OCI-LY1 (cell line): ENCODE data around the gene ZNF598.

Experiments used
- H2AFZ ChIP-seq: fragments of 200-600 bp; sonication (generic), shearing (Covaris generic); 2 replicates; pipeline ENCODE4 v1.6.0; 2014; ENCODE audit warnings: antibody characterized with exemption, mild to moderate bottlenecking, low read length
- H3F3A ChIP-seq: fragments of 200-600 bp; sonication (generic), shearing (Covaris generic); 2 replicates; pipeline ENCODE4 v1.6.0; 2014; ENCODE audit warnings: mild to moderate bottlenecking, antibody characterized with exemption, low read length, moderate library complexity; ENCODE audit not compliant: insufficient read depth
- H3K27ac ChIP-seq: fragments of 200-600 bp; sonication (generic); 2 replicates; pipeline ENCODE4 v1.5.1; 2014; ENCODE audit warnings: low read length, mixed run types, mild to moderate bottlenecking, low read depth; ENCODE audit not compliant: poor library complexity, severe bottlenecking
- H3K27me3 ChIP-seq: fragments of 200-600 bp; sonication (generic); 2 replicates; pipeline ENCODE4 v1.6.0; 2014; ENCODE audit warnings: antibody characterized with exemption, mild to moderate bottlenecking, low read length, moderate library complexity; ENCODE audit not compliant: insufficient read depth
- H3K36me3 ChIP-seq: fragments of 200-600 bp; sonication (generic); 2 replicates; pipeline ENCODE4 v1.6.1; 2014; ENCODE audit warnings: mild to moderate bottlenecking, antibody characterized with exemption, low read length, moderate library complexity, mixed read lengths; ENCODE audit not compliant: insufficient read depth
- H3K4me1 ChIP-seq: fragments of 200-600 bp; sonication (generic); 2 replicates; pipeline ENCODE4 v1.5.1; 2014; ENCODE audit warnings: mild to moderate bottlenecking, low read length, moderate library complexity; ENCODE audit not compliant: insufficient read depth, severe bottlenecking
- H3K4me2 ChIP-seq: fragments of 200-600 bp; sonication (generic), shearing (Covaris generic); 2 replicates; pipeline ENCODE4 v1.6.1; 2014; ENCODE audit warnings: low read length
- H3K4me3 ChIP-seq: fragments of 200-600 bp; sonication (generic); 2 replicates; pipeline ENCODE4 v1.5.1; 2014; ENCODE audit warnings: low read length, low read depth, mild to moderate bottlenecking, mixed read lengths; ENCODE audit not compliant: poor library complexity, severe bottlenecking
- H3K79me2 ChIP-seq: fragments of 200-600 bp; shearing (Covaris generic); 2 replicates; pipeline ENCODE4 v1.6.1; 2016; ENCODE audit warnings: mixed run types, low read length, mixed read lengths; ENCODE audit not compliant: insufficient read depth
- H3K9ac ChIP-seq: fragments of 200-600 bp; sonication (generic), shearing (Covaris generic); 2 replicates; pipeline ENCODE4 v1.6.1; 2014; ENCODE audit warnings: mild to moderate bottlenecking, low read length, mixed read lengths
- H3K9me2 ChIP-seq: fragments of 200-600 bp; sonication (generic), shearing (Covaris generic); 2 replicates; pipeline ENCODE4 v1.6.1; 2014; ENCODE audit warnings: low read depth, mild to moderate bottlenecking, low read length, mixed read lengths
- H3K9me3 ChIP-seq: fragments of 200-600 bp; shearing (Covaris generic); 2 replicates; pipeline ENCODE4 v1.6.1; 2014; ENCODE audit warnings: low read length, mixed read lengths
- H4K20me1 ChIP-seq: fragments of 200-600 bp; sonication (generic), shearing (Covaris generic); 2 replicates; pipeline ENCODE4 v1.6.0; 2016; ENCODE audit warnings: mild to moderate bottlenecking, low read length; ENCODE audit not compliant: insufficient read depth
- CTCF ChIP-seq: fragments of 200-600 bp; sonication (generic), shearing (Covaris generic); IDR thresholded peaks from 2 replicates; pipeline ENCODE4 v1.5.1; 2017; ENCODE audit warnings: mild to moderate bottlenecking, antibody characterized with exemption, low read length, moderate library complexity, mixed read lengths
- EZH2 ChIP-seq: fragments of 200-600 bp; sonication (generic), shearing (Covaris generic); IDR thresholded peaks from 2 replicates; pipeline ENCODE4 v1.8.0; 2017; ENCODE audit warnings: borderline replicate concordance, mixed run types, mild to moderate bottlenecking, antibody characterized with exemption, low read length, moderate library complexity, mixed read lengths

ZNF598 gene

GRCh38 chr16:2009164-2009711, 383 bp downstream of the ZNF598 start:
- H3K79me2 ChIP-seq = peaks cover 11% of the 10 kb centered on the region
- no peak overlapping the region for H2AFZ ChIP-seq
- no peaks in the 10 kb centered on the region for H3K9me2 ChIP-seq
- peak overlapping the region; percentile 95 for H3K9ac ChIP-seq
- H3F3A ChIP-seq = no peaks in the 10 kb centered on the region
- H3K27me3 ChIP-seq = no peaks in the 10 kb centered on the region
- peak overlapping the region; percentile 99 for H3K4me3 ChIP-seq
- no peaks in the 10 kb centered on the region for H3K9me3 ChIP-seq
- H3K27ac ChIP-seq = peak overlapping the region; percentile 53
- 0 out of 2 replicates have a peak, but pooled peaks cover 6% of the 10 kb centered on the region for H3K36me3 ChIP-seq
- H3K4me2 ChIP-seq = peak overlapping the region; percentile 74
- TF ChIP-seq CTCF (no peak), EZH2 (no peak)
- H4K20me1 ChIP-seq = no peaks in the 10 kb centered on the region
- peaks cover 53% of the 10 kb centered on the region for H3K4me1 ChIP-seq

- H3K9ac ChIP-seq = peak overlapping the region; percentile 95
- peaks cover 56% of the 10 kb centered on the region for H3K4me1 ChIP-seq
- H3K4me3 ChIP-seq = peak overlapping the region; percentile 99
- no peaks in the 10 kb centered on the region for H4K20me1 ChIP-seq
- no peaks in the 10 kb centered on the region for H3K9me3 ChIP-seq
- H3K36me3 ChIP-seq = 0 out of 2 replicates have a peak, but pooled peaks cover 6% of the 10 kb centered on the region
- H3K27ac ChIP-seq = peak overlapping the region; percentile 53
- H2AFZ ChIP-seq = no peak overlapping the region
- no peaks in the 10 kb centered on the region for H3F3A ChIP-seq
- peaks cover 11% of the 10 kb centered on the region for H3K79me2 ChIP-seq
- H3K4me2 ChIP-seq = peak overlapping the region; percentile 74
- TF ChIP-seq EZH2 (no peak), CTCF (no peak)
- no peaks in the 10 kb centered on the region for H3K27me3 ChIP-seq
- H3K9me2 ChIP-seq = no peaks in the 10 kb centered on the region
Observed at GRCh38 chr16:2008631-2009163, 924 bp downstream of the ZNF598 start.

GRCh38 chr16:2008009-2008526, 1.6 kb downstream of the ZNF598 start:
- Histone ChIP-seq H3K36me3 (peaks cover 12% of the 10 kb centered on the region), H3K9me2 (no peaks in the 10 kb centered on the region), H3K4me1 (peaks cover 56% of the 10 kb centered on the region), H3K9me3 (no peaks in the 10 kb centered on the region), H3K79me2 (peaks cover 11% of the 10 kb centered on the region), H4K20me1 (no peaks in the 10 kb centered on the region), H3F3A (no peaks in the 10 kb centered on the region), H3K27me3 (no peaks in the 10 kb centered on the region), H3K4me3 (peak overlapping the region; percentile 99), H2AFZ (no peak overlapping the region), H3K9ac (peak overlapping the region; percentile 95), H3K27ac (peak overlapping the region; percentile 53), H3K4me2 (peak overlapping the region; percentile 74)
- TF ChIP-seq EZH2 (no peak), CTCF (no peak)
